ENCODE data around the gene ETV4.

ETV4 gene

DNA sequence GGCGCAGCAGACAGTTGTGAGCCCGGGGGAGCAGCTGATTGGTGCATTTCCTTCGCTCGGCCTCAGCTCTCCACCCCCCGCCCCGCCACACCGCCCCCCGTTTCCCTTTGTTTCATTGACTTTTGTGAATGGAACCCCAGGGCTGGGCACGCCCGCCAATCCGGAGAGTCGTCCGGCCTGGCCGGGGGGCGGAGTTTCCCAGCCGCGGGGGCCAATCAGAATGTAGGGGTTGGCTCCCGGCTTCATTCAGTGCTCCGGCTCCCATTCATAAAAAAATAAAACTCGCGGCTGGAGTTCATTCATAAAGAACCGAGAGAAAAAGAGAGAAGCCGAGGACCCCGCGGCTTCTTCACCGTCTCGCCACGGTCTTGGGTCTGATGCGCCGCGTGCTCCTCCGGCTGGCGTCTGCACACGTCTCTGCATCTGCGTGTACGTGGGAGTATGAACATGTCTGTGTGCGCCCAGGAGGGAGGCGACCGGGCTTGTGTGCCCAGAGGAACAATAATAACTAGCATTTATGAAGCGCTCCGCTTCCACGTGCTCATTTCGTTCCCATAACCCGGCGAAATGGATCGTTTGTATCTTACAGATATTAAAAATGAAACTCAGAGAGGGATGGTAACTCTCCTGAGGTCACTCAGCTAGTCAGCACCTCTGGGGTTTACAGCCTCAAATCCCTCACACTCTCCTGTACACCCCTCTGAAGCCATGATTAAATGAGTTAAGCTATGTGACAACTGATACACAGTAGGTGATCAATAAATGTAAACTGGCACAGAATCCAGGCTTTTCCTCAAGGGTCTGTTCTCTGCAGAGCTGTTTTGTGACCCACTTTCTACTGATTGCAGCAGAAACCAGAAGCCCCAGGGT, at the start of gene ETV4:
Gene ETV4 (minus strand): TSS at position 22 of the 870 bp plus-strand sequence. CDS start 723 bp downstream, outside the sequence.
- peak; percentile 89 for DNase-seq (ENCODE audit: low read depth, low spot score)

DNA sequence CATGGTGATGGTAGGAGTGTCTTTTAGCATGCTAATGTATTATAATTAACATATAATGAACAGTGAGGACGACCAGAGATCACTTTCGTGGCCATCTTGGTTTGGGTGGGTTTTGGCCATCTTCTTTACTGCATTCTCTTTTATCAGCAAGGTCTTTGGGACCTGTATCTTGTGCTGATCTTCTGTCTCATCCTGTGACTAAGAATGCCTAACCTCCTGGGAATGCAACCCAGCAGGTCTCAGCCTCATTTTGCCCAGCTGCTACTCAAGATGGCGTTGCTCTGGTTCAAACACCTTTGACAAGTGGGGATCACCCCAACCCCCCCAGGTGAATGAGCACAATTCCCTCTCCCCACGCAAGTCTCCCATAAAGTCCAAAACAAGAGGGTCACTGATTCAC, 49.3 kb upstream of the ETV4 start:
- no peak for DNase-seq (ENCODE audit: low read depth, low spot score)

- no peak for DNase-seq (ENCODE audit: low read depth, low spot score)
Observed at GRCh38 chr17:43591779-43592562, 45.8 kb upstream of the ETV4 start.

DNA sequence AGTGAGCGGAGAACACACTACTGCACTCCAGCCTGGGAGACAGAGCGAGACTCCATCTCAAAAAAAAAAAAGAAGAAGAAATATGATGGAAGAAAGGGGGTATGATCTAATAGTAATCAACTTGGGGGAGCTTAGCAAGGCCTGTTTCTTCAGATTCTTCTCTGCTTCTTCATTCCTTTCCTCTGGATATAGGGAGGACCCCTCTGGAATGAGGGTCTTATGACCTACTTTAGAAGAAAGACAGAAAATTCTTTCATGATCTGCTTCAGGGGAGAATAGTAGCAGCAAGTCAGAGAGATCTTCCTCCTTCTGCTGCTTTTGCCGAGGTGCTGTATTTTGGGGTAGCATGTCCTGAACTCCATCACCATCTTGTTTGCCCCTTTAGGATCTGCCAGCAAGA, 44.9 kb upstream of the ETV4 start:
- DNase-seq (ENCODE audit: low read depth, low spot score): no peak

DNA sequence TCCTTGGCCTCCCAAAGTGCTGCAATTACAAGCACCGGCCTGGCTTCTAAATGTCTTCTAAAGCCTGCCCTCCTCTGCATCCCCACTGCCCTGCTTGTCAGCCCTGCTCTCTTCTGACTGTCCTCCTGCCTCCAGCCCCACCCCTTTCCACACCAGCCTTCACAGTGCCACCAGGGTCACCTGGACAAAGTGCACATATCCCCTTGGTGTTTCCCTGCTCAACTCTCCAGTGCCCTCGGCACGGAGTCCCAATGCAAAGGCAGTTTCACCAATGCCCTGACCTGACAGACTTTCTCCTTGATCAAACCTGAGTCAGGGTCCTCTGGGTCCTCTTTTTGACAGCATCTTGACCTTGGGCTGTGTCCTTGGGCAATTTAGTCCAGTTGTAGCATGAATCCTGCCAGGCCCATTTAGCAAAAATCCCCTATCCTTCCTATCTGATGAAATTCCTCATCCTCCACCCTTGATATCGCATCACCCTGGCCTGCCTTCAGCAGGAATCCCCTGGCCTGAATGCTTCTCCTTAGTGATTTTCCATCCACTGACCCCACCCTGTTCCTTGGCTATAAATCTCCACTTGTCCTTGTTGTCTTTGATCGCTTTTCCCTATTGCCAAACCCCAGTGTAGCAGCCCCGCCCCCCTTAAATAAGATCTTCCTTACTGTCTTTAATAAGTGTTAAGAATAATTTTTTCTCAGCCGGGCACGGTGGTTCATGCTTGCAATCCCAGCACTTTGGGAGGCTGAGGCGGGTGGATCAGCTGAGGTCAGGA, 42.7 kb upstream of the ETV4 start:
- no peak for DNase-seq (ENCODE audit: low read depth, low spot score)

GRCh38 chr17:43588121-43588520, 42.0 kb upstream of the ETV4 start:
- DNase-seq (ENCODE audit: low read depth, low spot score): no peak

GRCh38 chr17:43587647-43588046, 41.5 kb upstream of the ETV4 start:
- DNase-seq (ENCODE audit: low read depth, low spot score): no peak

DNA sequence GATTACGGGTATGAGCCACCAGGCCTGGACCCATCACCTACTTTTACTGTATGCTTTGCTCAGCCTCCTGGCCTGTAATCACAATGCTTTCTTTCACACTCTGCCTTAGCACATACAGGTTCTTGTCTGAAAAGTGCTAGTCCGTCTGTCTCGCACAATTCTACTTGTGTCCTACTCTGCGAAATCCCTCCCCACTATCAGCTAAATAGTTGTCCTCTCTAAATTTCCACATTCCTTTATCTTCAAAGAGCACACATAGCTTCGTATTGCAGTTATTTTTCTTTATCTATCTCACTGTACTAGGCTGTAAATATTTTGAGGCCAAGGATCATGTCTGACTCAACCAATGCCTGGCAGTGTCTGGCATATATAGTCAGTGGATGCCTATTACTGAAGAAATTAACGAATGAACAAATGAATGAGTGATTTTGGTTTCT, 38.5 kb upstream of the ETV4 start:
- no peak for DNase-seq (ENCODE audit: low read depth, low spot score)

DNA sequence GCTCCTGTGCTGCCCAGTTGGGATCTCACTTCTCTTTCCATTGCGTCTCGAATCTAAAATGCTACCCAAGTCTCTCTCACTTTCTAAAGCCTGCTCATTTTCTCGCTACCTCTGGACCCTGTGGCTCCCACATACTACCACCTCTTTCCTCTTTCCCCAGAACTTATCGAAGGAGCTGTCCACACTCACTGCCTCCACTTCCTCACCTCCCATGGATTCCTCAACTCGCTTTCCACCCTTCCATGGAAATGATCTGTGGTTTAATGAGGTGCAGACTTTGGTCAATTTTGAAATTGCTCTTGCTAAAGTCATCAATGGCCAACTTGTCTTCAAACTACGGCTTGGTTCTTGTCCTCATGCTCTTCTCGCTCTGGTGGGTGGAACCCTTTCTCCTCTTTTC, 37.2 kb upstream of the ETV4 start:
- no peak for DNase-seq (ENCODE audit: low read depth, low spot score)

- DNase-seq (ENCODE audit: low read depth, low spot score): no peak
Observed at GRCh38 chr17:43581613-43582012, 35.5 kb upstream of the ETV4 start.

DNA sequence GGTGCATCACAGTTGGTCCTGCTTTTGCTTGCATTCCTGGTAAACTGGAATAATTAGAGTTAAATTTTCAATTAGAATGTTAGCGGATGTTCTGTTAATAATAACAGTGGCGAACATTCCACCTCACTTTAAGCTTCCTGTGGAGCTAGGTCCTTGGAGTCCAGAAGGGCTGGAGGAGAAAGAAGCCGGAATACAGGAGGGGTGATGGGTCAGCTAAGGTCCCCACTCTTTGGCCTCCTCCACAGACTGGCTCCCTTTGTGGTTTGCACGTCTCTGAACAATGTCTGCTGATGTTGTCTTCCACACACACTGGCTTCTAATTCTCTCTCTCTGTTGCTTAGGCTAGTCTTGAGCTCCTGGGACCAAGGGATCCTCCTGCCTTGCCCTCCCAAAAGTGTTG, 35.0 kb upstream of the ETV4 start:
- no peak for DNase-seq (ENCODE audit: low read depth, low spot score)

DNA sequence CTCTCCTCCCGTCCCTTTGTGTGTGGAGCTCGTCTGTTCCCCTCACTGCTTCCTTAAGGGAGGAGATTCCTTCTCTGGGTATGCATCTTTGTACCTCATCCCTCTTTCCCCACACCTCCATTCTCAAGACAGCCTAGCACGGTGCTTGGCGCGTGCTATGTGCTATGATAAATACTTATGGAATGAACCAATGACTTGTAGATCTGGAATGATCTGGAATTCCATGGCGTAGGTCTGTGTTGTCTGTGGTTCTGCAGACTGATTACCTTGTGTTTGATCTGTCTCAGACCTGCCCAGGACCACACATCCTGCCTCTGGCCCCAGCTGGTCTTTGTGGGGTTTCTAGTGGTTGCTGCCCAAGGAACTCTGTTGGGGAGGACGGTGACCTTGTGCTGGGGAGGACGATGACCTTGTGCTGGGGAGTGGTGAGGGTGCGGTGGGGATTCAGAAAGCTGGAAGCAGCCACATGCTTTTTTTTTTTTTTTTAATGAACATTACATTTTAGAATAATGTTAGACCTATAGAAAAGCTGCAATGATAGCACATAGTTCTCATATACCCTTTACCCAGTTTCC, 33.5 kb upstream of the ETV4 start:
- no peak for DNase-seq (ENCODE audit: low read depth, low spot score)

GRCh38 chr17:43578699-43579565, 32.8 kb upstream of the ETV4 start:
- no peak for DNase-seq (ENCODE audit: low read depth, low spot score)

- no peak for DNase-seq (ENCODE audit: low read depth, low spot score)
Observed at GRCh38 chr17:43578404-43578698, 32.2 kb upstream of the ETV4 start.

DNA sequence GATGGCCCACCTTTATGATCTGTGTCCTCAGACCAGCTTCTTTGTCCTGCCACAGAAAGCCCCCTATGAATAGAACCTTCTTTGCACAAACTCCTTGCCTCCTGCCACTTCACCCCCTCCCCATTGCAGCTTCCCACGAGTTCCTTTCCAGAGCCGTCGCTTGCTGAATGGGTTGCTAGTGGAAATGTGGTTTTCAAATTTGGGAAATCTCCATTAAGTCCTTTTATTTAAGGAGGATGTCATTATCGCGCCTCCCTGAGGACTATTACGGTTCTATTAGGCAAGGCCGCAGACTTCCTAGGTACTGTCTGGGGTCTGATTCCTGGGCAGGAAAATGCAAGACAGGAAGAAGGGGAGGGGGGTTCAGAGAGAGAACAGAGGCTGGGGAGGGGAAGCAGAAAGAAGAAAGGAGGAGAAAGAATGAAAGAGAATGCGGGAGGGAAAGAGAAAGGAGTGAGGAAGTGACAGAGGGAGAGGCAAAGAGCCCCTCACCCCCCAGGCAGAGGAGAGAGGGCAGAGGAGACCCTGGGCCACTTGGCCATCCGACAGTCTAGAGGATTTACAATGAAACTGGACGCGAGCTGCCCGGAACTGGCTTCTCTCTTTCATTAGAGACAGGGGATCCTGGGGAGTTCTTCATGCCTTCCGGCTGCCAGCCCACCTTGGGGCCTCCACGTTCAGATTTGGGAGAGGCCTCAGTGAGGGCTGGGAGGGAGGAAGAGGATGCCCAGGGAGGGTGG, 31.7 kb upstream of the ETV4 start:
- DNase-seq (ENCODE audit: low read depth, low spot score): no peak

DNA sequence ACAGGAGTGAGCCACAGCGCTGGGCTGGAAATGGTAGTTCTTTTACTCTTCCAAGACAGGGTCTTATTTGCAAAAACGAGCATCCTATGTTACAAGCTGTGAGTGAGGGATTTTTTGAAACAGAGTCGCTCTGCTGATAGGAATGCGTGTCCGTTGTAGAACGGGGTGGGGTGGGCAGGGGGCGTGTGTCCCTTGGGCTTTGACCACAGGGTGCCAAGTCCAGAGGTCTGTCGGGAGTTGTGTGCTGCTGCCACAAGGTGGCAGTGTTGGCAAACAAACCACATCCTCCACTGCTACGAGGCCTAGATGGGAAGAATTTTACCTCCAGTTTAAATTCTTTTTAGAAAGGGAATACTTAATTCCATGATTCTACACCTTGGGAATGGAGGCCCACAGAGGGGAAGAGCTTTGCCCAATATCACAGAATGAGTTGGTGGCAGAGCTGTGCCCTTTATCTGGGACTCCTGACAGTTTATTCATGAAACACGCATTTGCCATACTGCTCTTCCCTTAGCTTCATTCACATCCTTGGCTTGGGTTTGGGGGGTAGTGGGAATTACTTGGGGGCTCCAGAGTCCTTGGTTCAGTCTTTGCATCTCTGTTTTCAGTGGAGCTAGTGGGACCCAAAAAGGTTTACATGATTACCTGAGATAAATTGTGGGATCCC, 30.6 kb upstream of the ETV4 start:
- DNase-seq (ENCODE audit: low read depth, low spot score): peak; percentile 28

- DNase-seq (ENCODE audit: low read depth, low spot score): no peak
Observed at GRCh38 chr17:43574896-43575525, 28.9 kb upstream of the ETV4 start.

DNA sequence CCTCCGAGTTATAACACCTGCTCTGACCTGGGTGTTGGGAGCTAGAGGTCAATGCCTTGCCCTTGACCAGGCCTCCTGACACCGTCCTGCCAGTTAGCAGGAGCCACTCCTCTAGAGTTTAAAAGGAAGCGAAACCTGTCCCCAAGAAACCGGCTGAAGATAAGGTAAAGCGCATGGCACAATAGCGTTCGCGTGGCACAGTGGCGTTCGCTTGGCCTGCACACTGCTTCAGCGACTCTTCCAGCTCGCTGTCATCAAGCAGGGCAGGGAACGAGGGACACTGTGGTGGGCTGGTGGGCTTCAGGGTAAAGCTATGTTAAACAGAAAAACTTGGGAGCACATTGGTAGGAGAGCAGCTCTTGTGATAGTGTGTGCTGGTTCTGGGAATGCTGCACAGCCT, 28.2 kb upstream of the ETV4 start:
- no peak for DNase-seq (ENCODE audit: low read depth, low spot score)
